ENCODE data around the gene PTGER1.

Gene PTGER1

GRCh38 chr19:14496834-14497227 is 21.7 kb upstream of the PTGER1 start:
- Histone ChIP-seq H3K9ac (ENCODE audit: low read length) (no peak overlapping the region), H3F3A (ENCODE audit: insufficient read depth, low read length) (no peaks in the 10 kb centered on the region), H3K4me2 (ENCODE audit: low read length) (peak overlapping the region; percentile 99; the same call in 1 of the 2 replicates), H3K79me2 (ENCODE audit: insufficient read depth, low read length) (no peaks in the 10 kb centered on the region), H4K20me1 (ENCODE audit: insufficient read depth, low read length) (no peaks in the 10 kb centered on the region), H3K27ac (ENCODE audit: low read depth, low read length, poor library complexity, severe bottlenecking) (no peak overlapping the region), H3K9me2 (ENCODE audit: low read depth, low read length) (no peaks in the 10 kb centered on the region), H3K27me3 (ENCODE audit: insufficient read depth, low read length) (no peaks in the 10 kb centered on the region), H3K4me3 (ENCODE audit: low read depth, low read length, poor library complexity, severe bottlenecking) (peak overlapping the region; percentile 86), H3K36me3 (ENCODE audit: insufficient read depth, low read length) (no peaks in the 10 kb centered on the region), H2AFZ (ENCODE audit: low read length) (no peak overlapping the region), H3K4me1 (ENCODE audit: insufficient read depth, low read length, severe bottlenecking) (peaks cover 17% of the 10 kb centered on the region), H3K9me3 (ENCODE audit: low read length) (no peaks in the 10 kb centered on the region)
- TF ChIP-seq, protein P1, sequence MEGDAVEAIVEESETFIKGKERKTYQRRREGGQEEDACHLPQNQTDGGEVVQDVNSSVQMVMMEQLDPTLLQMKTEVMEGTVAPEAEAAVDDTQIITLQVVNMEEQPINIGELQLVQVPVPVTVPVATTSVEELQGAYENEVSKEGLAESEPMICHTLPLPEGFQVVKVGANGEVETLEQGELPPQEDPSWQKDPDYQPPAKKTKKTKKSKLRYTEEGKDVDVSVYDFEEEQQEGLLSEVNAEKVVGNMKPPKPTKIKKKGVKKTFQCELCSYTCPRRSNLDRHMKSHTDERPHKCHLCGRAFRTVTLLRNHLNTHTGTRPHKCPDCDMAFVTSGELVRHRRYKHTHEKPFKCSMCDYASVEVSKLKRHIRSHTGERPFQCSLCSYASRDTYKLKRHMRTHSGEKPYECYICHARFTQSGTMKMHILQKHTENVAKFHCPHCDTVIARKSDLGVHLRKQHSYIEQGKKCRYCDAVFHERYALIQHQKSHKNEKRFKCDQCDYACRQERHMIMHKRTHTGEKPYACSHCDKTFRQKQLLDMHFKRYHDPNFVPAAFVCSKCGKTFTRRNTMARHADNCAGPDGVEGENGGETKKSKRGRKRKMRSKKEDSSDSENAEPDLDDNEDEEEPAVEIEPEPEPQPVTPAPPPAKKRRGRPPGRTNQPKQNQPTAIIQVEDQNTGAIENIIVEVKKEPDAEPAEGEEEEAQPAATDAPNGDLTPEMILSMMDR (IDR thresholded peaks at IDR 0.05; ENCODE audit: low read length) = no peak
- no peak for TF ChIP-seq EZH2 (IDR thresholded peaks at IDR 0.05; ENCODE audit: borderline replicate concordance, low read length)

- no peaks in the 10 kb centered on the region for H3F3A ChIP-seq (ENCODE audit: insufficient read depth, low read length)
- H3K27me3 ChIP-seq (ENCODE audit: insufficient read depth, low read length) = no peaks in the 10 kb centered on the region
- H3K4me3 ChIP-seq (ENCODE audit: low read depth, low read length, poor library complexity, severe bottlenecking) = peak within 1 kb of the TSS; percentile 86
- no peaks in the 10 kb centered on the region for H4K20me1 ChIP-seq (ENCODE audit: insufficient read depth, low read length)
- H3K79me2 ChIP-seq (ENCODE audit: insufficient read depth, low read length) = no peaks in the 10 kb centered on the region
- TF ChIP-seq, protein P1 (IDR thresholded peaks at IDR 0.05; ENCODE audit: low read length) = no peak
- TF ChIP-seq EZH2 (IDR thresholded peaks at IDR 0.05; ENCODE audit: borderline replicate concordance, low read length) = no peak
- no peak within 1 kb of the TSS for H2AFZ ChIP-seq (ENCODE audit: low read length)
- no peaks in the 10 kb centered on the region for H3K9me2 ChIP-seq (ENCODE audit: low read depth, low read length)
- H3K9ac ChIP-seq (ENCODE audit: low read length) = peak within 1 kb of the TSS; percentile 78
- H3K4me1 ChIP-seq (ENCODE audit: insufficient read depth, low read length, severe bottlenecking) = peaks cover 17% of the 10 kb centered on the region
- peak within 1 kb of the TSS; percentile 99 for H3K4me2 ChIP-seq (ENCODE audit: low read length)
- peak within 1 kb of the TSS; percentile 32 for H3K27ac ChIP-seq (ENCODE audit: low read depth, low read length, poor library complexity, severe bottlenecking)
- H3K9me3 ChIP-seq (ENCODE audit: low read length) = no peaks in the 10 kb centered on the region
- no peaks in the 10 kb centered on the region for H3K36me3 ChIP-seq (ENCODE audit: insufficient read depth, low read length)
These were observed 21.1 kb upstream of the PTGER1 start, which contains the start of gene GIPC1 for GRCh38 chr19:14496029-14496833. TSS of gene GIPC1 (minus strand) at chr19:14496127. CDS start at chr19:14482976, 13,151 bp downstream.

DNA sequence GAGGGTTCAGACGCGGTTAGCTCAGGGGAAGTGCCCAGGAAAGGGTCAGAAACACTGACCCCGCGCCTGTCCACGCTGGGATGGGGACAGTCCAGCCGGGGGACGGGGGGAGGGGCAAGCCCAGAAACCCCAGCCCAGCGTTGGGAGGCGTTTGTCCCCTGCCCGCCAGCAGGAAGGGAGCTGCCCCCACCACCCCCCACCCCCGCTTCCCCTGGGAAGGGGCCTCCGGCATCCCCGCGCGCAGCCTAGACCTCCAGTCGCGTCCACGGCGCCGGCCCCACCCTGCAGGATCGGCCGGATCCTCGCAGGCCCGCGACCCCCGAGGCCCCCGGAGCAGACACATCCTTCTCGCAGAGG is 20.5 kb upstream of the PTGER1 start:
- Histone ChIP-seq H3K36me3 (ENCODE audit: insufficient read depth, low read length) (no peaks in the 10 kb centered on the region), H3K9me2 (ENCODE audit: low read depth, low read length) (no peaks in the 10 kb centered on the region), H3K9me3 (ENCODE audit: low read length) (no peaks in the 10 kb centered on the region), H3K27me3 (ENCODE audit: insufficient read depth, low read length) (no peaks in the 10 kb centered on the region), H4K20me1 (ENCODE audit: insufficient read depth, low read length) (no peaks in the 10 kb centered on the region), H3K4me3 (ENCODE audit: low read depth, low read length, poor library complexity, severe bottlenecking) (peak overlapping the region; percentile 86), H2AFZ (ENCODE audit: low read length) (no peak overlapping the region), H3K27ac (ENCODE audit: low read depth, low read length, poor library complexity, severe bottlenecking) (peak overlapping the region; percentile 30), H3K9ac (ENCODE audit: low read length) (peak overlapping the region; percentile 78), H3F3A (ENCODE audit: insufficient read depth, low read length) (no peaks in the 10 kb centered on the region), H3K4me1 (ENCODE audit: insufficient read depth, low read length, severe bottlenecking) (peaks cover 17% of the 10 kb centered on the region), H3K79me2 (ENCODE audit: insufficient read depth, low read length) (no peaks in the 10 kb centered on the region), H3K4me2 (ENCODE audit: low read length) (peak overlapping the region; percentile 99)
- no peak for TF ChIP-seq EZH2 (IDR thresholded peaks at IDR 0.05; ENCODE audit: borderline replicate concordance, low read length)
- TF ChIP-seq, protein P1 (IDR thresholded peaks at IDR 0.05; ENCODE audit: low read length) = no peak
